Mesodermal cell (in vitro differentiated cells): ENCODE results near the gene GOLGA6L10. TPM values are rescaled to one million over a fixed set of nuclear protein-coding genes. Genes with fewer than 3 reads are reported as not detected.
"Not testable (repeated sequence)": the region's sequence is repeated elsewhere in the genome, so short reads cannot be mapped to it uniquely, and the experiment has no call there.

Experiments
- H3K27ac ChIP-seq: 2 replicates; pipeline ENCODE4 v1.7.0; 2013; ENCODE audit warnings: mild to moderate bottlenecking, low read depth, low read length, moderate library complexity; ENCODE audit not compliant: severe bottlenecking
- H3K36me3 ChIP-seq: 2 replicates; pipeline ENCODE4 v1.7.1; 2013; ENCODE audit warnings: mild to moderate bottlenecking, low read length, moderate library complexity; ENCODE audit not compliant: control insufficient read depth, insufficient read depth
- H3K4me1 ChIP-seq: one replicate; pipeline ENCODE4 v1.7.1; 2013; ENCODE audit warnings: mild to moderate bottlenecking, low read length; ENCODE audit not compliant: insufficient read depth, control insufficient read depth, poor library complexity, severe bottlenecking
- H3K4me3 ChIP-seq: 2 replicates; pipeline ENCODE4 v1.7.0; 2013; ENCODE audit warnings: low read length, control low read depth, mild to moderate bottlenecking; ENCODE audit not compliant: insufficient read depth, poor library complexity, severe bottlenecking; ENCODE audit errors: extremely low read depth
- H3K9me3 ChIP-seq: 2 replicates; pipeline ENCODE4 v1.7.1; 2013; ENCODE audit warnings: mild to moderate bottlenecking, low read length, moderate library complexity; ENCODE audit not compliant: control insufficient read depth
- WGBS, 2 experiments: methylation state at CpG; one replicate each; pipeline ENCODE4 v1.1.5; 2013; ENCODE audit warnings: missing lambda C conversion rate in 2 of 2; ENCODE audit not compliant: insufficient coverage in 2 of 2; 5-methylcytosine and 5-hydroxymethylcytosine counted together
- polyA plus RNA-seq, 2 experiments: library from polyadenylated mRNA; stranded (reverse); fragments of 50-300 nt; gene quantifications; one replicate each; pipeline ENCODE4 v1.2.3, GENCODE V29; 2013

Gene GOLGA6L10
- 3.6 TPM for polyA plus RNA-seq (2013, experiment 1 of 2)
- 2.8 TPM for polyA plus RNA-seq (2013, experiment 2 of 2)

- H3K27ac ChIP-seq, H3K36me3 ChIP-seq, H3K4me3 ChIP-seq, H3K4me1 ChIP-seq, H3K9me3 ChIP-seq: not testable (repeated sequence)
- WGBS, 2 experiments = no CpG with 5 or more reads among the region's 9 CpGs
These were observed at the start of gene GOLGA6L10 for GRCh38 chr15:82349375-82349774. Gene GOLGA6L10 (minus strand): TSS chr15:82349475. CDS start chr15:82349375, 100 bp downstream.

- H3K9me3 ChIP-seq = no peaks in the 10 kb centered on the region
- H3K4me1 ChIP-seq = peaks cover 6% of the 10 kb centered on the region
- H3K4me3 ChIP-seq = no peak overlapping the region
- H3K27ac ChIP-seq = no peak overlapping the region
- H3K36me3 ChIP-seq = no peaks in the 10 kb centered on the region
- whole genome bisulfite sequencing, 2 experiments = no CpG with 5 or more reads among the region's 1 CpG
These were observed 49.5 kb upstream of the GOLGA6L10 start for GRCh38 chr15:82398785-82399184.

GRCh38 chr15:82397817-82398216 lies 48.5 kb upstream of the GOLGA6L10 start:
- H3K9me3 ChIP-seq = no peaks in the 10 kb centered on the region
- H3K27ac ChIP-seq = no peak overlapping the region
- H3K4me1 ChIP-seq = peaks cover 6% of the 10 kb centered on the region
- H3K4me3 ChIP-seq = no peak overlapping the region
- WGBS, 2 experiments = 100% methylated on average over 2 of the region's 3 CpGs; no CpG with 5 or more reads in 1 of the 2 experiments
- no peaks in the 10 kb centered on the region for H3K36me3 ChIP-seq

GRCh38 chr15:82395788-82396187 lies 46.5 kb upstream of the GOLGA6L10 start:
- not testable (repeated sequence) for H3K36me3 ChIP-seq, H3K4me1 ChIP-seq, H3K4me3 ChIP-seq, H3K27ac ChIP-seq, H3K9me3 ChIP-seq
- WGBS, 2 experiments = no CpG with 5 or more reads among the region's 4 CpGs

- 79 to 100% methylated on average over 3 of the region's 4 CpGs for WGBS, 2 experiments
These were observed 44.4 kb upstream of the GOLGA6L10 start for GRCh38 chr15:82393671-82394070.

GRCh38 chr15:82392077-82392476 lies 42.8 kb upstream of the GOLGA6L10 start:
- H3K9me3 ChIP-seq = not testable (repeated sequence)

More at GRCh38 chr15:82393671-82394070, 44.4 kb upstream of the GOLGA6L10 start:
- H3K4me1 ChIP-seq = peaks cover 3% of the 10 kb centered on the region
- no peak overlapping the region for H3K27ac ChIP-seq
- H3K4me3 ChIP-seq = no peak overlapping the region
- H3K36me3 ChIP-seq = no peaks in the 10 kb centered on the region
- H3K9me3 ChIP-seq = no peaks in the 10 kb centered on the region

GRCh38 chr15:82390152-82390551 lies 40.9 kb upstream of the GOLGA6L10 start:
- WGBS, 2 experiments = 86% methylated on average over 1 of the region's 3 CpGs; no CpG with 5 or more reads in 1 of the 2 experiments
- H3K36me3 ChIP-seq, H3K9me3 ChIP-seq, H3K4me3 ChIP-seq, H3K27ac ChIP-seq, H3K4me1 ChIP-seq: not testable (repeated sequence)

More at GRCh38 chr15:82392077-82392476, 42.8 kb upstream of the GOLGA6L10 start:
- not testable (repeated sequence) for H3K4me3 ChIP-seq, H3K27ac ChIP-seq, H3K4me1 ChIP-seq, H3K36me3 ChIP-seq
- WGBS, 2 experiments = 100% methylated on average over 1 of the region's 1 CpG; no CpG with 5 or more reads in 1 of the 2 experiments

- H3K9me3 ChIP-seq, H3K4me3 ChIP-seq, H3K36me3 ChIP-seq, H3K4me1 ChIP-seq, H3K27ac ChIP-seq: not testable (repeated sequence)
These were observed 37.9 kb upstream of the GOLGA6L10 start for GRCh38 chr15:82387209-82387608.

GRCh38 chr15:82381330-82381955 lies 32.2 kb upstream of the GOLGA6L10 start:
- not testable (repeated sequence) for H3K36me3 ChIP-seq, H3K9me3 ChIP-seq, H3K27ac ChIP-seq, H3K4me1 ChIP-seq, H3K4me3 ChIP-seq
- WGBS, 2 experiments = 49 to 70% methylated on average over 6 to 7 of the region's 11 CpGs

- no CpG with 5 or more reads among the region's 6 CpGs for WGBS, 2 experiments
- not testable (repeated sequence) for H3K27ac ChIP-seq, H3K4me3 ChIP-seq
These were observed 30.3 kb upstream of the GOLGA6L10 start for GRCh38 chr15:82379552-82379951.

GRCh38 chr15:82373661-82374060 lies 24.4 kb upstream of the GOLGA6L10 start:
- H3K4me3 ChIP-seq, H3K9me3 ChIP-seq, H3K4me1 ChIP-seq, H3K36me3 ChIP-seq: not testable (repeated sequence)
- WGBS, 2 experiments = 88% methylated on average over 1 of the region's 2 CpGs; no CpG with 5 or more reads in 1 of the 2 experiments
- H3K27ac ChIP-seq = peak overlapping the region; percentile 64

More at GRCh38 chr15:82379552-82379951, 30.3 kb upstream of the GOLGA6L10 start:
- H3K4me1 ChIP-seq, H3K9me3 ChIP-seq, H3K36me3 ChIP-seq: not testable (repeated sequence)
